H1 (cell line): ENCODE measurements around the gene TNS4.

Experiments
- CTCF ChIP-seq, 3 experiments: IDR thresholded peaks; 1 replicate in 2 of 3; 2 replicates in 1 of 3; pipeline versions ENCODE4 v1.5.1 to v1.6.1; 2011; ENCODE audit warnings: low read length in 3 of 3, mild to moderate bottlenecking in 3 of 3, inconsistent platforms in 2 of 3, low read depth in 1 of 3, moderate library complexity in 1 of 3; ENCODE audit not compliant: insufficient read depth in 1 of 3; ENCODE audit errors: control extremely low read depth in 1 of 3
- E2F6 ChIP-seq: IDR thresholded peaks from 2 replicates; pipeline ENCODE4 v1.6.1; 2012; ENCODE audit warnings: inconsistent platforms
- EGR1 ChIP-seq: IDR thresholded peaks from 2 replicates; pipeline ENCODE4 v1.6.1; 2011; ENCODE audit warnings: low read depth, low read length, borderline replicate concordance
- EZH2 ChIP-seq: fragments of 200-600 bp; sonication (generic); IDR thresholded peaks from 2 replicates; pipeline ENCODE4 v1.7.1; 2012; ENCODE audit warnings: low read depth, mild to moderate bottlenecking, moderate library complexity, low read length, inconsistent platforms; ENCODE audit not compliant: severe bottlenecking
- GABPA ChIP-seq: IDR thresholded peaks from 2 replicates; pipeline ENCODE4 v1.6.1; 2011; ENCODE audit warnings: mild to moderate bottlenecking, low read length, moderate library complexity, borderline replicate concordance; ENCODE audit not compliant: insufficient read depth
- POLR2AphosphoS5 ChIP-seq: IDR thresholded peaks from 2 replicates; pipeline ENCODE4 v1.6.1; 2011; ENCODE audit warnings: low read depth, low read length
- SIN3A ChIP-seq, 2 experiments: IDR thresholded peaks in 1 of 2; conservative IDR thresholded peaks in 1 of 2; 2 replicates each; pipeline ENCODE4 v1.6.1; 2011 to 2012; ENCODE audit warnings: low read length in 2 of 2, improper control_type of control experiment in 1 of 2, low read depth in 1 of 2, mild to moderate bottlenecking in 1 of 2
- SIX5 ChIP-seq: IDR thresholded peaks from 2 replicates; pipeline ENCODE4 v1.6.1; 2011; ENCODE audit warnings: mild to moderate bottlenecking, low read depth, low read length

GRCh38 chr17:40437095-40437732 lies 64.2 kb downstream of the TNS4 start:
- TF ChIP-seq GABPA (no peak), POLR2AphosphoS5 (no peak), SIN3A (conservative IDR thresholded peaks at IDR 0.05 in 1 of 2, IDR thresholded peaks at IDR 0.05 in 1 of 2; ENCODE audit: low read depth in 1 of 2, low read length in 2 of 2) (no peak), CTCF (IDR thresholded peaks at IDR 0.05; ENCODE audit: control extremely low read depth in 1 of 3, insufficient read depth in 1 of 3, low read depth in 1 of 3, low read length in 3 of 3) (no peak), SIX5 (no peak), EZH2 (no peak), EGR1 (no peak), E2F6 (no peak)
